ENCODE results near the gene RASA3.
"Not testable (repeated sequence)": the region's sequence is repeated elsewhere in the genome, so short reads cannot be mapped to it uniquely, and the experiment has no call there.

RASA3 gene

DNA sequence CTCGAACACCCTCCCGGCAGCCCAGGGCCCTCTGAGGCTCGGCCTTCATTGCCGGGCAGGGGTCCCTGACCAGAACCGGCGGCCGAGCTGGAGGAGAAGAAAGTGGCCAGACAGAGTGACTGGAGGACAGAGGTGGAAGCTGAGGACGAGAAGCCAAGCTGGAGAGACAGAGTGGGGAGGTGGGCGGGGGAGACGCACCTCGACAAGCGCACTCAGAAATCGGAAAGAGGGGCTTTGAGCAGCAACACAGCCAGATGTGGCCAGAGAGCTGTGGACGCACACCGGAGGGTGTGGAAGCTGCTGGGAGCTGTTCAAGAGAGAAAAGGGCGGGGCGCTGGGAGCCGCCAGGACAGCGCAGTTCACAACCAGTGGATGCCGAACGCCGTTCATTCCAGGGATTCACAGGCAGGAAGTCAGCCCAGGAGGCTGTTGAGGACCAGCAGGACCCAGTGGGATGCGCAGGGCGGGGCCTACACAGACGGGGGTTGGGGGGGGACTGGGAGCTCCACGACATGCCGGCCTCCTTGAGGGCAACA is 130.3 kb downstream of the RASA3 start:
- DNase-seq (ENCODE audit: low spot score) = no peak

GRCh38 chr13:114001331-114002008 is 131.0 kb downstream of the RASA3 start:
- no peak for DNase-seq (ENCODE audit: low spot score)

DNA sequence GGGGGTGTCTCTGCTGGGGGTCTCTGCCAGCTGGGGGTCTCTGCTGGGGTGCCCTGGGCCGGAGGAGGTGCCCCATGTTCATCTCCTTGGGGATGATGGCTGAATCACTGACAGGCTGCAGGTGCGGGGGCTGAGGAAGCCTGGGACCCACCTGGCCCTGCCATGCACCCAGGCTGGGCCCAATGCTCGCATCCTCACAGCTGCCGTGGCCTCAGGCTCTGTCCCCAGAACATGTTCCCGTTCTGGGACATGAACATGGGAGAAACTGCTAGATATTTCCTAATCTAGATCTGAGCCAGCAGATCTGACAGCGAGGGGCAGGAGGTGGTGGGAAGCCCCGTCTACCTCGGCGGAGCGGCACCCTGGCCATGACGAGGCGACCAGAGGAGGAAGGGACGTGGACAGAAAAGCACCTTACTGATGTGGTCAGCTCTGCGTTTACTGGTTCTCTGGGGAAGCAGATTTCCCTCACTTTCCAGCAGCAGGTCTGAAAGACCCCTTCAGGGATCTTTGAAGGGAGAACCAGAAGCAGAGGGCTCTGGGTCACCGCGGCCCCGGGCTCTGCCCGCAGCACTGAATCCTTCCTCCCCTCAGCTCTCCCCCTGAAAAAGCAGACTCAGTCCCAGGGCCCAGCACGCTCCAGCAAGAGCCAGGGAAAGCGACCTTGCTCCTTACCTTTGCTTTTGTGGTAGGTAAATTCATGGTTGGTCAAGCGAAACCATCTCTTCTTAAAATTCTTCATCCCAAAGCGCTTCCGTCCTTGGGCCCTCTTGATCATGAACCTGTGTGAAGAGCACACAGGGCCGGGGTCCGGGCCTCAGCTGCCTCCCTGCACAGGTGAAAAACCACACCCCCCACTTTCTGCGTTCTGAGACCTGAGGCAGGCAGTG is 132.0 kb downstream of the RASA3 start:
- DNase-seq (ENCODE audit: low spot score) = no peak

GRCh38 chr13:113999618-113999910 is 132.9 kb downstream of the RASA3 start:
- no peak for DNase-seq (ENCODE audit: low spot score)

- DNase-seq (ENCODE audit: low spot score) = no peak
These were observed 133.4 kb downstream of the RASA3 start for GRCh38 chr13:113998781-113999617.

DNA sequence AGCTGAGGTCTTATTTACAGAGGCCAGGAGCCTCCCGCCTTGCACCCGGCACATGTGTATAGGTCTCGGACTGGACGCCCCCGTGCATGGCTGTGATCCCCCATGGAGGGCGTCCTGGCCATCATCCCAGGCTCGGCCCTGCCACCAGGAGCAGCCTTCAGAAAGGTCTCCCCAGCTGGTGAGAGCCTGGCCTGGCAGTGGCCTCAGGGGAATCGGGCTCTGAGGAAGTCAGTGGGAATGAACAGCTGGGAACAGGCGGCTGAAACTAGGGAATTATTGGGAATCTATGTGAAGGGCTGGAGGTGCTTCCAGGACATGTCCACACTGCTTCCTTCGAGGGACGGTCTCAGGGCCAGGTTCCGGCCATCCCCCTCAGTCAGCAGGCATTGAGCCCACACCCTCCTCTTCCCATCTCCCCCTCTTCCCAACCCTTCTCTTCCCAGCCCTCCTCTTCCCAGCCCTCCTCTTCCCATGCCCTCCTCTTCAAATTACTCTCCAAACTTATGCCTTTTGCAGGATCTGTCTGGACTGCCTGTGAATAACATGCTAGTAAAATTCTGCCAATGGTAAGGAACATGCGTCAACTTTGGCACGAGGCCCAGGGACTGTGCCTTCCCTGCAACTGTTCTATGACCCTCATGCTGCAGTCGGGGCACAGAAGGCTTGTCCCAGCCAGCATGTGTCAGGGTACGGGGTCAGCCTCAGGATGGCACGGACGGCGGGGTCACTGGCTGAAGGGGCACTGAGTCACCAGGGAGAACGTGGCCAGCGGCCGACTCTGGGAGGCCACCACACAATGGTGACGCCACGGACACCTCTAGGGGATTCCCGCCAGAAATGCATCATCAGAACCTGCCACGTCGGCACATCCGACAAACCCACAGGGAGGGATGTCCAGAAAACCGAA is 134.3 kb downstream of the RASA3 start:
- no peak for DNase-seq (ENCODE audit: low spot score)

- DNase-seq (ENCODE audit: low spot score) = no peak
These were observed 135.3 kb downstream of the RASA3 start for GRCh38 chr13:113996912-113997745.

- no peak for DNase-seq (ENCODE audit: low spot score)
These were observed 136.1 kb downstream of the RASA3 start for GRCh38 chr13:113996081-113996911.

GRCh38 chr13:113995051-113995601 is 137.3 kb downstream of the RASA3 start:
- no peak for DNase-seq (ENCODE audit: low spot score)

- DNase-seq (ENCODE audit: low spot score) = no peak
These were observed 140.0 kb downstream of the RASA3 start for GRCh38 chr13:113992276-113993005.

GRCh38 chr13:113991676-113992179 is 140.7 kb downstream of the RASA3 start:
- DNase-seq (ENCODE audit: low spot score) = no peak

GRCh38 chr13:113991191-113991669 is 141.2 kb downstream of the RASA3 start:
- no peak for DNase-seq (ENCODE audit: low spot score)

- no peak for DNase-seq (ENCODE audit: low spot score)
These were observed 142.0 kb downstream of the RASA3 start for GRCh38 chr13:113990321-113990837.

- no peak for DNase-seq (ENCODE audit: low spot score)
These were observed 142.7 kb downstream of the RASA3 start for GRCh38 chr13:113989585-113990300.

GRCh38 chr13:113988859-113989258 is 143.6 kb downstream of the RASA3 start:
- DNase-seq (ENCODE audit: low spot score) = not testable (repeated sequence)

- no peak for DNase-seq (ENCODE audit: low spot score)
These were observed 150.1 kb downstream of the RASA3 start for GRCh38 chr13:113982296-113982661.

DNA sequence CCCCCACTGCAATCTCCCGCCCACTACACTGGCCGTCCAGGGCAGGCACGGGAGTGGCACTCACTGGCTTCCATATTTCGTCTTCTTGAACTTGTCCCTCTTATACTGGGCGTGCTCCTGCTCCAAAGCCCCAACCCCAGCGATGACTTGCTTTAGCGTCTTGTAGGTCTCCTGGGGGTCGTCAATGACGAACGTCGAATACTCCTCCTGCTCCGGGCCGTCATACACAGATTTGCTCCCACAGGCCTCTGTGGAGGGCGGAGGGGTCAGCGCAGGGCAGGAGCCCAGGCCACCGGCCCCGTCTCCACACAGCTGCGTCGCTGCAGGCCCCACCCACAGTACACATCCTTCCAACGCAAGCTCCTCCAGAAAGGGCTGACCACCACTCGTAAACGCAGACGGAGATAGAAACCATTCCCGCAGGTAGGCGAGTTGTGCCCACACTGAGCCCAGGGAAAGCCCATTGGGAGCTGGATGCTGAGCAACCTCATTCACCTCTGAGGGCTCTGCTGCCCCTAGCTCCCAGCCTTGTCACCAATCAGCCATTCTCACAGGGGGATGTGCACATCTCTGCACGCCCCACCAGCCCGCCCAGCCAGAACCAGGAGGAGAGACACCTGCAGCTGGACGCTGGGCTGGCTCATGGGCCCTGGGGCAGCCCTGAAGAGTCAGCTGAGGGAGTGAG is 150.7 kb downstream of the RASA3 start:
- no peak for DNase-seq (ENCODE audit: low spot score)

Data from D341Med (cell line).